HCT116 (cell line): ENCODE data around the gene HMSD. TPM values are rescaled to one million over a fixed set of nuclear protein-coding genes. Genes with fewer than 3 reads are reported as not detected.

Experiments
- ATAC-seq: fragments of 200-7000 bp; cut with Tn5 transposase; 2 replicates; pipeline ENCODE4 v1.9.1; 2020; ENCODE audit warnings: mild to moderate bottlenecking, moderate library complexity
- BruUV-seq: library from RNA; stranded (reverse); fragments of 400-500 nt; replicated peaks from 2 replicates; lab custom pipeline; 2021; lab: Mats Ljungman, UMichigan
- CTCF ChIA-PET: fragments of 300-600 bp; sonication (Branson Sonifier 250); formaldehyde crosslinking; loops from one replicate; lab custom pipeline; 2021; ENCODE audit warnings: antibody characterized with exemption; lab: Charles Lee
- POLR2A ChIA-PET: fragments of 300-600, 350-600 bp; sonication (Branson Sonifier 250); formaldehyde crosslinking; loops from one replicate; lab custom pipeline; 2021; ENCODE audit warnings: antibody characterized with exemption; lab: Charles Lee
- RAD21 ChIA-PET, 2 experiments: fragments of 300-600 bp; sonication (Branson Sonifier 250); formaldehyde crosslinking; loops; one replicate each; lab custom pipeline; 2023; ENCODE audit warnings: low total read pairs in 2 of 2; ENCODE audit not compliant: uncharacterized antibody in 2 of 2, unreplicated experiment in 2 of 2, low non-redundant PET in 1 of 2; lab: Charles Lee
- DNase-seq: peaks from one replicate; pipeline ENCODE4 v3.0.0-alpha.2; 2010; ENCODE audit warnings: low read depth, low spot score
- H2AFZ ChIP-seq: fragments of 200-600 bp; shearing (Covaris generic), sonication (generic); 2 replicates; pipeline ENCODE4 v1.6.1; 2017; ENCODE audit warnings: low read depth, mixed run types, mixed read lengths, antibody characterized with exemption, low read length; ENCODE audit not compliant: poor library complexity, severe bottlenecking
- H3K27ac ChIP-seq: 2 replicates; pipeline ENCODE4 v1.5.1; 2012; ENCODE audit warnings: low read depth, low read length
- H3K27me3 ChIP-seq: fragments of 200-600 bp; sonication (generic); 2 replicates; pipeline ENCODE4 v1.6.1; 2016; ENCODE audit warnings: mixed run types, low read length, mixed read lengths; ENCODE audit not compliant: insufficient read depth
- H3K36me3 ChIP-seq, 2 experiments: fragments of 200-500 bp in 1 of 2; fragments of 200-600 bp in 1 of 2; sonication (Bioruptor generic) in 1 of 2; sonication (generic) in 1 of 2; 2 replicates each; pipeline versions ENCODE4 v1.5.1 to v1.6.1; 2014 to 2016; ENCODE audit warnings: low read length in 2 of 2, inconsistent platforms in 1 of 2, mixed read lengths in 1 of 2, mixed run types in 1 of 2; ENCODE audit not compliant: insufficient read depth in 2 of 2, control insufficient read depth in 1 of 2
- H3K4me1 ChIP-seq, 2 experiments: fragments of 200-600 bp in 1 of 2; sonication (generic) in 1 of 2; 2 replicates each; pipeline versions ENCODE4 v1.5.1 to v1.6.1; 2012 to 2017; ENCODE audit warnings: low read length in 2 of 2, inconsistent platforms in 1 of 2, mild to moderate bottlenecking in 1 of 2, mixed read lengths in 1 of 2, mixed run types in 1 of 2, moderate library complexity in 1 of 2; ENCODE audit not compliant: insufficient read depth in 2 of 2, control insufficient read depth in 1 of 2
- H3K4me2 ChIP-seq: fragments of 200-600 bp; sonication (generic); 2 replicates; pipeline ENCODE4 v1.6.1; 2017; ENCODE audit warnings: mixed run types, low read length, mixed read lengths
- H3K4me3 ChIP-seq, 2 experiments: fragments of 200-600 bp in 1 of 2; sonication (generic) in 1 of 2; replicated peaks in 1 of 2; 2 replicates each; pipeline ENCODE4 v1.5.1; 2011 to 2016; ENCODE audit warnings: low read length in 2 of 2, control low read depth in 1 of 2, low read depth in 1 of 2, mild to moderate bottlenecking in 1 of 2, mixed read lengths in 1 of 2, mixed run types in 1 of 2
- H3K79me2 ChIP-seq: fragments of 200-600 bp; sonication (generic); 2 replicates; pipeline ENCODE4 v1.6.1; 2017; ENCODE audit warnings: mild to moderate bottlenecking, mixed run types, low read length, moderate library complexity, mixed read lengths; ENCODE audit not compliant: insufficient read depth
- H3K9ac ChIP-seq: fragments of 200-600 bp; sonication (generic); 2 replicates; pipeline ENCODE4 v1.6.1; 2016; ENCODE audit warnings: low read length, mixed read lengths
- H3K9me2 ChIP-seq: fragments of 200-600 bp; sonication (generic), shearing (Covaris generic); 2 replicates; pipeline ENCODE4 v1.6.1; 2017; ENCODE audit warnings: mixed run types, mild to moderate bottlenecking, moderate library complexity; ENCODE audit not compliant: insufficient read depth
- H3K9me3 ChIP-seq, 2 experiments: fragments of 200-500 bp in 1 of 2; fragments of 200-600 bp in 1 of 2; sonication (Bioruptor generic) in 1 of 2; sonication (generic) in 1 of 2; 2 replicates each; pipeline ENCODE4 v1.6.1; 2014 to 2017; ENCODE audit warnings: low read length in 2 of 2, mixed read lengths in 2 of 2, inconsistent platforms in 1 of 2, low read depth in 1 of 2, mild to moderate bottlenecking in 1 of 2, mixed run types in 1 of 2, moderate library complexity in 1 of 2; ENCODE audit not compliant: control insufficient read depth in 1 of 2, insufficient read depth in 1 of 2
- H4K20me1 ChIP-seq: fragments of 200-600 bp; sonication (generic), shearing (Covaris generic); 2 replicates; pipeline ENCODE4 v1.6.1; 2017; ENCODE audit warnings: mixed run types, mild to moderate bottlenecking, moderate library complexity; ENCODE audit not compliant: insufficient read depth
- CBX3 ChIP-seq: IDR thresholded peaks from 2 replicates; pipeline ENCODE4 v1.6.1; 2012; ENCODE audit warnings: low read depth
- CEBPB ChIP-seq: IDR thresholded peaks from 2 replicates; pipeline ENCODE4 v1.6.1; 2012; ENCODE audit warnings: low read depth
- EGR1 ChIP-seq: IDR thresholded peaks from 2 replicates; pipeline ENCODE4 v1.6.1; 2012; ENCODE audit warnings: low read depth
- ELF1 ChIP-seq: IDR thresholded peaks from 2 replicates; pipeline ENCODE4 v1.6.1; 2012; ENCODE audit warnings: low read depth, borderline replicate concordance
- EZH2 ChIP-seq: fragments of 200-600 bp; sonication (generic); IDR thresholded peaks from 2 replicates; pipeline ENCODE4 v1.6.1; 2017; ENCODE audit warnings: antibody characterized with exemption, mixed run types
- EZH2phosphoT487 ChIP-seq: fragments of 200-600 bp; IDR thresholded peaks from 2 replicates; pipeline ENCODE4 v1.6.1; 2018; ENCODE audit warnings: antibody characterized with exemption, borderline replicate concordance
- FOSL1 ChIP-seq: IDR thresholded peaks from 2 replicates; pipeline ENCODE4 v1.6.1; 2012; ENCODE audit warnings: low read depth
- JUND ChIP-seq: IDR thresholded peaks from 2 replicates; pipeline ENCODE4 v1.6.1; 2012
- POLR2A ChIP-seq: IDR thresholded peaks from 2 replicates; pipeline ENCODE4 v1.7.0; 2011; ENCODE audit warnings: borderline replicate concordance; ENCODE audit not compliant: insufficient read depth, insufficient read length; ENCODE audit errors: extremely low read depth
- POLR2AphosphoS5 ChIP-seq: IDR thresholded peaks from 2 replicates; pipeline ENCODE4 v1.6.1; 2011; ENCODE audit warnings: mild to moderate bottlenecking, low read depth, low read length, moderate library complexity
- RAD21 ChIP-seq: IDR thresholded peaks from 2 replicates; pipeline ENCODE4 v1.6.1; 2012; ENCODE audit warnings: low read depth, mild to moderate bottlenecking
- SIN3A ChIP-seq: IDR thresholded peaks from 2 replicates; pipeline ENCODE4 v1.6.1; 2012; ENCODE audit warnings: low read depth
- SP1 ChIP-seq: IDR thresholded peaks from 2 replicates; pipeline ENCODE4 v1.6.1; 2012; ENCODE audit warnings: low read depth
- SRF ChIP-seq: IDR thresholded peaks from 2 replicates; pipeline ENCODE4 v1.6.1; 2012; ENCODE audit warnings: low read depth
- TCF7L2 ChIP-seq: IDR thresholded peaks from 2 replicates; pipeline ENCODE4 v1.7.0; 2011; ENCODE audit warnings: borderline replicate concordance, inconsistent platforms; ENCODE audit not compliant: insufficient read depth, insufficient read length; ENCODE audit errors: extremely low read depth
- YY1 ChIP-seq: IDR thresholded peaks from 2 replicates; pipeline ENCODE4 v1.6.1; 2011; ENCODE audit warnings: low read length, low read depth, moderate library complexity, mild to moderate bottlenecking; ENCODE audit not compliant: insufficient replicate concordance; ENCODE audit errors: extremely low read depth
- ZFX ChIP-seq: fragments of 450-650 bp; IDR thresholded peaks from 2 replicates; pipeline ENCODE4 v1.6.1; 2017
- intact Hi-C: fragments of 100-400 bp; cut with micrococcal nuclease; formaldehyde crosslinking; loops from 2 replicates; pipeline ENCODE4 v1.10.0; 2022
- total RNA-seq: library from RNA; stranded (reverse); gene quantifications from one replicate; pipeline ENCODE4 v1.2.1, GENCODE V29; 2021; ENCODE audit not compliant: unreplicated experiment
- TF ChIP-seq, protein P1 (sequence below): IDR thresholded peaks from 2 replicates; pipeline ENCODE4 v1.6.1; 2012
- TF ChIP-seq, protein P2 (sequence below): IDR thresholded peaks from 2 replicates; pipeline ENCODE4 v1.6.1; 2012
- TF ChIP-seq, protein P3 (sequence below): IDR thresholded peaks from 2 replicates; pipeline ENCODE4 v1.6.1; 2011; ENCODE audit warnings: mild to moderate bottlenecking, low read length, moderate library complexity; ENCODE audit not compliant: insufficient replicate concordance; ENCODE audit errors: extremely low read depth

HMSD gene
- total RNA-seq, 1 experiment from 2014 or later: 5.3 TPM

DNA sequence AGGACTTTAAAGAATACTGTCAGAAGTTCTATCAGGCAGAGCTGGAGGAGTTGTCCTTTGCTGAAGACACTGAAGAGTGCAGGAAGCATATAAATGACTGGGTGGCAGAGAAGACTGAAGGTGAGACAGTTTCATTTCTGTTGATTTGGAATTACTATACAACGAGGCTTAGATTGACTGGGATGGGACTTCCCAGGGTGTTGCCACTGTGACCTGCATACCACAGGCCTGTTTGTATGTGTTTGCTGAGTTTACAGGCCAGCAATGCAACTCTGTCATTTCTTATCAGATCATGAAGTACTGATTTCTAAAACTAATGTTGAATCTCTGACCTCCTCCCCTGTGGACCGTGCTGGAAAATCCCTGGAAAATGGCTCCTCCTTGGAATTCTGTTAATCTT, 32.6 kb downstream of the HMSD start:
- CTCF ChIA-PET: no interaction called here
- H2AFZ ChIP-seq: no peak overlapping the region
- POLR2A ChIA-PET: no interaction called here
- no peak overlapping the region for H3K4me3 ChIP-seq
- no peak overlapping the region for H3K4me2 ChIP-seq
- RAD21 ChIA-PET: no interaction called here
- H3K27me3 ChIP-seq: no peaks in the 10 kb centered on the region
- no peaks in the 10 kb centered on the region for H3K36me3 ChIP-seq
- no peak overlapping the region for H3K9ac ChIP-seq
- no peaks in the 10 kb centered on the region for H3K9me2 ChIP-seq
- H3K4me1 ChIP-seq: peaks cover 0 to 6% of the 10 kb centered on the region in 2 experiments; a peak in 3 of 4 replicates
- no TSS peak for BruUV-seq
- ATAC-seq: no peak
- DNase-seq: no peak
- no peak overlapping the region for H3K27ac ChIP-seq
- intact Hi-C loops: no loop called here
- no peaks in the 10 kb centered on the region for H4K20me1 ChIP-seq
- no peaks in the 10 kb centered on the region for H3K9me3 ChIP-seq
- no peaks in the 10 kb centered on the region for H3K79me2 ChIP-seq
- TF ChIP-seq YY1: no peak
- no peak for TF ChIP-seq EZH2
- TF ChIP-seq, protein P1, sequence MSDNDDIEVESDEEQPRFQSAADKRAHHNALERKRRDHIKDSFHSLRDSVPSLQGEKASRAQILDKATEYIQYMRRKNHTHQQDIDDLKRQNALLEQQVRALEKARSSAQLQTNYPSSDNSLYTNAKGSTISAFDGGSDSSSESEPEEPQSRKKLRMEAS: no peak
- TF ChIP-seq TCF7L2: no peak
- TF ChIP-seq SRF: no peak
- no peak for TF ChIP-seq JUND
- no peak for TF ChIP-seq ZFX
- TF ChIP-seq SP1: no peak
- TF ChIP-seq ELF1: no peak
- no peak for TF ChIP-seq POLR2A
- TF ChIP-seq, protein P2, sequence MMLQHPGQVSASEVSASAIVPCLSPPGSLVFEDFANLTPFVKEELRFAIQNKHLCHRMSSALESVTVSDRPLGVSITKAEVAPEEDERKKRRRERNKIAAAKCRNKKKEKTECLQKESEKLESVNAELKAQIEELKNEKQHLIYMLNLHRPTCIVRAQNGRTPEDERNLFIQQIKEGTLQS: no peak

DNA sequence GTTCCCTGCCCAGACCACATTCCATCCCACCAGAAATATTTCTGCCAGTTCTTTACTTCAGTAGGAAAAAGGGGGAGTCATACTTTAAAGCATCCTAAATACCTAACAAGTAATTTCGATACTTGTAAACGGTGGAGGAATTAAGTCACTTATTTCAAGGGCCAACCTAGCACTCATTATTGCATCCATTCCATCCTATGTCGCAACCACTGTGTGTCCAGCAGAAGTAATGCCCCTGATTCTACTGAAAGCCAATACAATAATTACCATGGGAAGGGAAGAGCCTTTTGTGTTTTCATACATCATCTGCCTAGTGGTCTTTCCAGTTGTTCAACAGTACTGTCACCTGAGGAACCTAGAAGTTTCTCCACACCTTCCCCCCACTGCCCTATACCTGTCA, 33.3 kb downstream of the HMSD start:
- Histone ChIP-seq H3K4me1 (peaks cover 0 to 6% of the 10 kb centered on the region in 2 experiments; a peak in 3 of 4 replicates), H4K20me1 (no peaks in the 10 kb centered on the region), H3K27ac (no peak overlapping the region), H3K9me2 (no peaks in the 10 kb centered on the region), H3K79me2 (no peaks in the 10 kb centered on the region), H3K36me3 (no peaks in the 10 kb centered on the region), H3K4me2 (no peak overlapping the region), H3K27me3 (no peaks in the 10 kb centered on the region), H3K9ac (no peak overlapping the region), H3K4me3 (no peak overlapping the region), H3K9me3 (no peaks in the 10 kb centered on the region), H2AFZ (no peak overlapping the region)
- no TSS peak for BruUV-seq
- POLR2A ChIA-PET: no interaction called here
- RAD21 ChIA-PET: no interaction called here
- ATAC-seq (no peak), DNase-seq (no peak)
- CTCF ChIA-PET: interaction anchor here (0.8 kb wide), 1 partner anchor 12 kb away, joined by 3 read pairs; no protein-coding TSS in a partner anchor
- intact Hi-C loops: no loop called here
- TF ChIP-seq POLR2AphosphoS5: no peak
- TF ChIP-seq EZH2: no peak
- TF ChIP-seq POLR2A: no peak
- no peak for TF ChIP-seq EGR1
- TF ChIP-seq, protein P2: no peak
- TF ChIP-seq RAD21: no peak
- TF ChIP-seq, protein P1: no peak
- no peak for TF ChIP-seq SIN3A
- TF ChIP-seq SRF: no peak
- TF ChIP-seq JUND: no peak
- TF ChIP-seq, protein P3, sequence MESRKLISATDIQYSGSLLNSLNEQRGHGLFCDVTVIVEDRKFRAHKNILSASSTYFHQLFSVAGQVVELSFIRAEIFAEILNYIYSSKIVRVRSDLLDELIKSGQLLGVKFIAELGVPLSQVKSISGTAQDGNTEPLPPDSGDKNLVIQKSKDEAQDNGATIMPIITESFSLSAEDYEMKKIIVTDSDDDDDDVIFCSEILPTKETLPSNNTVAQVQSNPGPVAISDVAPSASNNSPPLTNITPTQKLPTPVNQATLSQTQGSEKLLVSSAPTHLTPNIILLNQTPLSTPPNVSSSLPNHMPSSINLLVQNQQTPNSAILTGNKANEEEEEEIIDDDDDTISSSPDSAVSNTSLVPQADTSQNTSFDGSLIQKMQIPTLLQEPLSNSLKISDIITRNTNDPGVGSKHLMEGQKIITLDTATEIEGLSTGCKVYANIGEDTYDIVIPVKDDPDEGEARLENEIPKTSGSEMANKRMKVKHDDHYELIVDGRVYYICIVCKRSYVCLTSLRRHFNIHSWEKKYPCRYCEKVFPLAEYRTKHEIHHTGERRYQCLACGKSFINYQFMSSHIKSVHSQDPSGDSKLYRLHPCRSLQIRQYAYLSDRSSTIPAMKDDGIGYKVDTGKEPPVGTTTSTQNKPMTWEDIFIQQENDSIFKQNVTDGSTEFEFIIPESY: no peak
- TF ChIP-seq FOSL1: no peak
- TF ChIP-seq CBX3: no peak
- no peak for TF ChIP-seq EZH2phosphoT487
- no peak for TF ChIP-seq CEBPB
- no peak for TF ChIP-seq YY1
- TF ChIP-seq TCF7L2: no peak
